ENCODE results near the gene PRKCB. TPM values are rescaled to one million over a fixed set of nuclear protein-coding genes. Genes with fewer than 3 reads are reported as not detected.
"Not testable (repeated sequence)": the region's sequence is repeated elsewhere in the genome, so short reads cannot be mapped to it uniquely, and the experiment has no call there.

The PRKCB gene
- total RNA-seq, 1 experiment from 2014 or later = not detected

- H3K4me3 Mint-ChIP-seq (ENCODE audit: unreplicated experiment) = no peak overlapping the region
- ChIA-PET POLR2A (no interaction called here), CTCF (no interaction called here)
- no TSS peak for BruUV-seq (replicated peaks)
- peaks cover 8% of the 10 kb centered on the region for H3K9me3 Mint-ChIP-seq (ENCODE audit: unreplicated experiment)
- intact Hi-C loops (cut with micrococcal nuclease) = no loop called here
- DNase-seq (ENCODE audit: unreplicated experiment) = no peak
- H3K27ac Mint-ChIP-seq (ENCODE audit: low read depth, unreplicated experiment) = no peak overlapping the region
- H3K36me3 Mint-ChIP-seq (ENCODE audit: insufficient read depth, unreplicated experiment) = no peaks in the 10 kb centered on the region
- H3K4me1 Mint-ChIP-seq (ENCODE audit: insufficient read depth, unreplicated experiment) = no peaks in the 10 kb centered on the region
- H3K27me3 Mint-ChIP-seq (ENCODE audit: insufficient read depth, unreplicated experiment) = peaks cover 9% of the 10 kb centered on the region
- TF ChIP-seq CTCF (IDR thresholded peaks at IDR 0.05; ENCODE audit: unreplicated experiment) = no peak
Measured at GRCh38 chr16:24150282-24150681, 314.5 kb downstream of the PRKCB start.

GRCh38 chr16:24151482-24151939 is 315.7 kb downstream of the PRKCB start:
- no peaks in the 10 kb centered on the region for H3K4me1 Mint-ChIP-seq (ENCODE audit: insufficient read depth, unreplicated experiment)
- BruUV-seq (replicated peaks) = no TSS peak
- no peak overlapping the region for H3K27ac Mint-ChIP-seq (ENCODE audit: low read depth, unreplicated experiment)
- no peaks in the 10 kb centered on the region for H3K27me3 Mint-ChIP-seq (ENCODE audit: insufficient read depth, unreplicated experiment)
- no peak for TF ChIP-seq CTCF (IDR thresholded peaks at IDR 0.05; ENCODE audit: unreplicated experiment)
- no peak for DNase-seq (ENCODE audit: unreplicated experiment)
- POLR2A ChIA-PET = no interaction called here
- intact Hi-C loops (cut with micrococcal nuclease) = no loop called here
- CTCF ChIA-PET = no interaction called here
- H3K4me3 Mint-ChIP-seq (ENCODE audit: unreplicated experiment) = no peak overlapping the region
- peaks cover 8% of the 10 kb centered on the region for H3K9me3 Mint-ChIP-seq (ENCODE audit: unreplicated experiment)
- H3K36me3 Mint-ChIP-seq (ENCODE audit: insufficient read depth, unreplicated experiment) = no peaks in the 10 kb centered on the region

- H3K9me3 Mint-ChIP-seq (ENCODE audit: unreplicated experiment); H3K27me3 Mint-ChIP-seq (ENCODE audit: insufficient read depth, unreplicated experiment); H3K36me3 Mint-ChIP-seq (ENCODE audit: insufficient read depth, unreplicated experiment); BruUV-seq (replicated peaks); DNase-seq (ENCODE audit: unreplicated experiment); H3K27ac Mint-ChIP-seq (ENCODE audit: low read depth, unreplicated experiment); POLR2A ChIA-PET; intact Hi-C loops (cut with micrococcal nuclease); H3K4me3 Mint-ChIP-seq (ENCODE audit: unreplicated experiment); H3K4me1 Mint-ChIP-seq (ENCODE audit: insufficient read depth, unreplicated experiment): not testable (repeated sequence)
- CTCF ChIA-PET = interaction anchor here (2.4 kb wide), 1 partner anchor 101 kb away, joined by 7 read pairs; no protein-coding TSS in a partner anchor
Measured at GRCh38 chr16:24152048-24152447, 316.3 kb downstream of the PRKCB start.

- Mint-ChIP-seq H3K9me3 (ENCODE audit: unreplicated experiment) (peaks cover 8% of the 10 kb centered on the region), H3K4me3 (ENCODE audit: unreplicated experiment) (no peak overlapping the region), H3K27ac (ENCODE audit: low read depth, unreplicated experiment) (no peak overlapping the region), H3K4me1 (ENCODE audit: insufficient read depth, unreplicated experiment) (no peaks in the 10 kb centered on the region), H3K27me3 (ENCODE audit: insufficient read depth, unreplicated experiment) (no peaks in the 10 kb centered on the region), H3K36me3 (ENCODE audit: insufficient read depth, unreplicated experiment) (no peaks in the 10 kb centered on the region)
- POLR2A ChIA-PET = no interaction called here
- no peak for DNase-seq (ENCODE audit: unreplicated experiment)
- intact Hi-C loops (cut with micrococcal nuclease) = no loop called here
- CTCF ChIA-PET = interaction anchor here (2.4 kb wide), 1 partner anchor 100 kb away, joined by 7 read pairs; no protein-coding TSS in a partner anchor
- no TSS peak for BruUV-seq (replicated peaks)
- no peak for TF ChIP-seq CTCF (IDR thresholded peaks at IDR 0.05; ENCODE audit: unreplicated experiment)
Measured at GRCh38 chr16:24152826-24153225, 317.0 kb downstream of the PRKCB start.

- Mint-ChIP-seq H3K4me3 (ENCODE audit: unreplicated experiment) (no peak overlapping the region), H3K4me1 (ENCODE audit: insufficient read depth, unreplicated experiment) (no peaks in the 10 kb centered on the region), H3K9me3 (ENCODE audit: unreplicated experiment) (peaks cover 8% of the 10 kb centered on the region), H3K27ac (ENCODE audit: low read depth, unreplicated experiment) (no peak overlapping the region), H3K36me3 (ENCODE audit: insufficient read depth, unreplicated experiment) (no peaks in the 10 kb centered on the region), H3K27me3 (ENCODE audit: insufficient read depth, unreplicated experiment) (no peaks in the 10 kb centered on the region)
- intact Hi-C loops (cut with micrococcal nuclease) = no loop called here
- TF ChIP-seq CTCF (IDR thresholded peaks at IDR 0.05; ENCODE audit: unreplicated experiment) = no peak
- DNase-seq (ENCODE audit: unreplicated experiment) = no peak
- ChIA-PET CTCF (no interaction called here), POLR2A (no interaction called here)
- BruUV-seq (replicated peaks) = no TSS peak
Measured at GRCh38 chr16:24156777-24157176, 321.0 kb downstream of the PRKCB start.
